H1 (cell line): ENCODE results near the gene LIMA1. TPM values are rescaled to one million over a fixed set of nuclear protein-coding genes. Genes with fewer than 3 reads are reported as not detected.

ENCODE experiments used
- CTCF ChIA-PET: fragments of 300-600 bp; sonication (Branson Sonifier 250); formaldehyde crosslinking; loops from one replicate; lab custom pipeline; 2021; ENCODE audit not compliant: partially characterized antibody; lab: Charles Lee
- POLR2A ChIA-PET: fragments of 300-600 bp; sonication (Branson Sonifier 250); formaldehyde crosslinking; loops from one replicate; lab custom pipeline; 2021; ENCODE audit warnings: inconsistent platforms; ENCODE audit not compliant: partially characterized antibody; lab: Charles Lee
- DNase-seq, 2 experiments: peaks; one replicate each; pipeline versions ENCODE4 v3.0.0 to v3.0.0-alpha.2; 2010 to 2022; ENCODE audit warnings: low spot score in 2 of 2, low read depth in 1 of 2, mixed read lengths in 1 of 2
- FAIRE-seq: peaks from 2 replicates; lab custom pipeline; 2011; peaks lifted over from hg19 to GRCh38; lab: Jason Lieb, UNC
- H2AFZ ChIP-seq: 2 replicates; pipeline ENCODE4 v1.8.1; 2012; ENCODE audit warnings: low read length, inconsistent platforms
- H2AK5ac ChIP-seq: 2 replicates; pipeline ENCODE4 v1.6.1; 2013; ENCODE audit warnings: low read depth, low read length
- H2BK120ac ChIP-seq: replicated peaks from 2 replicates; pipeline ENCODE3; 2013; ENCODE audit warnings: low read depth, low read length, inconsistent platforms
- H2BK12ac ChIP-seq: 2 replicates; pipeline ENCODE4 v1.6.1; 2013; ENCODE audit warnings: low read depth, low read length
- H2BK15ac ChIP-seq: 2 replicates; pipeline ENCODE4 v1.6.1; 2013; ENCODE audit warnings: low read length
- H2BK20ac ChIP-seq: 2 replicates; pipeline ENCODE4 v1.6.1; 2013; ENCODE audit warnings: low read length
- H2BK5ac ChIP-seq: 2 replicates; pipeline ENCODE4 v1.6.1; 2013; ENCODE audit warnings: low read depth, low read length
- H3K14ac ChIP-seq: 2 replicates; pipeline ENCODE4 v1.6.1; 2013; ENCODE audit warnings: inconsistent platforms; ENCODE audit not compliant: insufficient read length
- H3K18ac ChIP-seq: 2 replicates; pipeline ENCODE4 v1.6.1; 2013; ENCODE audit warnings: low read length; ENCODE audit errors: extremely low read depth
- H3K23ac ChIP-seq: 2 replicates; pipeline ENCODE4 v1.6.1; 2013; ENCODE audit warnings: inconsistent platforms; ENCODE audit not compliant: insufficient read length
- H3K23me2 ChIP-seq: 2 replicates; pipeline ENCODE4 v1.6.1; 2013; ENCODE audit warnings: low read depth, low read length
- H3K27ac ChIP-seq: 2 replicates; pipeline ENCODE4 v1.6.1; 2011; ENCODE audit warnings: low read depth, low read length, inconsistent platforms
- H3K27me3 ChIP-seq, 4 experiments: replicated peaks in 1 of 4; 1 replicate in 1 of 4; 2 replicates in 3 of 4; pipeline versions ENCODE4 v1.6.1 to v1.8.1; 2011 to 2013; ENCODE audit warnings: low read length in 3 of 4, mild to moderate bottlenecking in 3 of 4, inconsistent platforms in 2 of 4, mixed read lengths in 2 of 4, moderate library complexity in 1 of 4; ENCODE audit not compliant: control insufficient read depth in 3 of 4, insufficient read depth in 3 of 4; ENCODE audit errors: extremely low read depth in 1 of 4
- H3K36me3 ChIP-seq, 4 experiments: 2 replicates each; pipeline versions ENCODE4 v1.6.1 to v1.8.1; 2011 to 2013; ENCODE audit warnings: mild to moderate bottlenecking in 4 of 4, low read length in 3 of 4, moderate library complexity in 2 of 4, control low read depth in 1 of 4, inconsistent platforms in 1 of 4; ENCODE audit not compliant: insufficient read depth in 4 of 4, control insufficient read depth in 2 of 4
- H3K4ac ChIP-seq: replicated peaks from 2 replicates; pipeline ENCODE3; 2013; ENCODE audit warnings: low read length, low read depth, mixed read lengths, inconsistent platforms; ENCODE audit not compliant: insufficient read length
- H3K4me1 ChIP-seq, 4 experiments: replicated peaks in 1 of 4; 1 replicate in 1 of 4; 2 replicates in 3 of 4; pipeline versions ENCODE4 v1.6.1 to v1.8.1; 2011 to 2013; ENCODE audit warnings: low read length in 3 of 4, inconsistent platforms in 2 of 4, mixed read lengths in 1 of 4; ENCODE audit not compliant: insufficient read depth in 4 of 4, control insufficient read depth in 3 of 4
- H3K4me2 ChIP-seq, 2 experiments: 2 replicates each; pipeline versions ENCODE4 v1.6.1 to v1.8.1; 2011 to 2013; ENCODE audit warnings: low read depth in 2 of 2, low read length in 2 of 2, control low read depth in 1 of 2, inconsistent platforms in 1 of 2, mild to moderate bottlenecking in 1 of 2; ENCODE audit not compliant: insufficient read depth in 1 of 2
- H3K4me3 ChIP-seq, 4 experiments: fragments of 200-600, 300-600 bp in 1 of 4; sonication (generic), shearing (Covaris generic), sonication (Bioruptor Twin) in 1 of 4; 2 replicates each; pipeline versions ENCODE4 v1.5.1 to v1.8.1; 2011 to 2016; ENCODE audit warnings: low read length in 4 of 4, low read depth in 3 of 4, control low read depth in 2 of 4, inconsistent platforms in 2 of 4, mild to moderate bottlenecking in 2 of 4, mixed read lengths in 1 of 4, moderate library complexity in 1 of 4; ENCODE audit not compliant: insufficient read depth in 2 of 4; ENCODE audit errors: extremely low read depth in 1 of 4
- H3K56ac ChIP-seq: replicated peaks from 2 replicates; pipeline ENCODE3; 2013; ENCODE audit warnings: low read depth, mild to moderate bottlenecking, mixed read lengths, low read length, inconsistent platforms; ENCODE audit not compliant: insufficient read length
- H3K79me1 ChIP-seq: 2 replicates; pipeline ENCODE4 v1.6.1; 2013; ENCODE audit warnings: low read depth, low read length, control low read depth
- H3K79me2 ChIP-seq, 2 experiments: 2 replicates each; pipeline versions ENCODE4 v1.6.1 to v1.8.1; 2012 to 2013; ENCODE audit warnings: low read length in 2 of 2, mild to moderate bottlenecking in 2 of 2, inconsistent platforms in 1 of 2; ENCODE audit not compliant: insufficient read depth in 2 of 2, control insufficient read depth in 1 of 2
- H3K9ac ChIP-seq, 4 experiments: replicated peaks in 1 of 4; 1 replicate in 1 of 4; 2 replicates in 3 of 4; pipeline versions ENCODE4 v1.6.1 to v1.8.1; 2011 to 2013; ENCODE audit warnings: low read depth in 3 of 4, low read length in 3 of 4, control low read depth in 2 of 4, mild to moderate bottlenecking in 2 of 4, moderate library complexity in 2 of 4, inconsistent platforms in 1 of 4; ENCODE audit errors: extremely low read depth in 1 of 4
- H3K9me3 ChIP-seq, 2 experiments: 2 replicates each; pipeline versions ENCODE4 v1.6.1 to v1.8.1; 2012 to 2013; ENCODE audit warnings: mild to moderate bottlenecking in 2 of 2, moderate library complexity in 2 of 2, control low read depth in 1 of 2, inconsistent platforms in 1 of 2, low read depth in 1 of 2, low read length in 1 of 2, mixed read lengths in 1 of 2; ENCODE audit not compliant: insufficient read depth in 2 of 2
- H4K20me1 ChIP-seq, 2 experiments: replicated peaks in 1 of 2; 2 replicates each; pipeline versions ENCODE3 to v1.8.1; 2011 to 2013; ENCODE audit warnings: inconsistent platforms in 2 of 2, low read length in 2 of 2, mild to moderate bottlenecking in 1 of 2; ENCODE audit not compliant: insufficient read depth in 2 of 2, control insufficient read depth in 1 of 2
- H4K5ac ChIP-seq: 2 replicates; pipeline ENCODE4 v1.6.1; 2013; ENCODE audit warnings: low read length, low read depth, mixed read lengths, inconsistent platforms; ENCODE audit not compliant: insufficient read length
- H4K8ac ChIP-seq: 2 replicates; pipeline ENCODE4 v1.8.0; 2013; ENCODE audit warnings: mild to moderate bottlenecking, moderate library complexity, low read length, inconsistent platforms; ENCODE audit not compliant: insufficient read depth; ENCODE audit errors: extremely low read depth
- H4K91ac ChIP-seq: replicated peaks from 2 replicates; pipeline ENCODE3; 2013; ENCODE audit warnings: low read length, mixed read lengths, inconsistent platforms; ENCODE audit not compliant: insufficient read length
- BACH1 ChIP-seq: IDR thresholded peaks from 2 replicates; pipeline ENCODE4 v1.6.1; 2012; ENCODE audit warnings: low read length, improper control_type of control experiment
- BCL11A ChIP-seq, 2 experiments: IDR thresholded peaks; one replicate each; pipeline ENCODE4 v1.6.1; 2011; ENCODE audit warnings: low read depth in 2 of 2, low read length in 2 of 2, mild to moderate bottlenecking in 2 of 2
- CBX8 ChIP-seq: fragments of 300-800, 300-1000 bp; sonication (generic); IDR thresholded peaks from 2 replicates; pipeline ENCODE4 v1.7.1; 2016; ENCODE audit warnings: low read depth, low read length, borderline replicate concordance
- CTBP2 ChIP-seq: IDR thresholded peaks from 2 replicates; pipeline ENCODE4 v1.7.0; 2011; ENCODE audit warnings: borderline replicate concordance, mild to moderate bottlenecking, moderate library complexity, mixed read lengths, low read length; ENCODE audit not compliant: insufficient read depth, insufficient read length
- EP300 ChIP-seq, 2 experiments: IDR thresholded peaks; 1 replicate in 1 of 2; 2 replicates in 1 of 2; pipeline ENCODE4 v1.6.1; 2011 to 2012; ENCODE audit warnings: low read depth in 2 of 2, low read length in 2 of 2, mild to moderate bottlenecking in 2 of 2, borderline replicate concordance in 1 of 2, inconsistent platforms in 1 of 2, moderate library complexity in 1 of 2
- GABPA ChIP-seq: IDR thresholded peaks from 2 replicates; pipeline ENCODE4 v1.6.1; 2011; ENCODE audit warnings: mild to moderate bottlenecking, low read length, moderate library complexity, borderline replicate concordance; ENCODE audit not compliant: insufficient read depth
- KDM5A ChIP-seq: fragments of 200-600 bp; IDR thresholded peaks from 2 replicates; pipeline ENCODE4 v1.7.1; 2012; ENCODE audit warnings: mild to moderate bottlenecking, low read length, inconsistent platforms, mixed read lengths
- RBBP5 ChIP-seq: IDR thresholded peaks from 2 replicates; pipeline ENCODE4 v1.7.1; 2012; ENCODE audit warnings: low read depth, mild to moderate bottlenecking, inconsistent platforms, low read length, moderate library complexity, borderline replicate concordance
- SP1 ChIP-seq: IDR thresholded peaks from 2 replicates; pipeline ENCODE4 v1.6.1; 2011; ENCODE audit warnings: low read depth, low read length
- SP4 ChIP-seq: IDR thresholded peaks from 2 replicates; pipeline ENCODE4 v1.6.1; 2012; ENCODE audit warnings: low read length, inconsistent platforms
- TAF7 ChIP-seq: optimal IDR thresholded peaks from 2 replicates; pipeline ENCODE3; 2011; ENCODE audit warnings: low read depth, mild to moderate bottlenecking, inconsistent platforms, low read length, moderate library complexity, borderline replicate concordance
- TBP ChIP-seq: IDR thresholded peaks from 2 replicates; pipeline ENCODE4 v1.6.1; 2011; ENCODE audit warnings: low read depth, low read length, improper control_type of control experiment
- TCF12 ChIP-seq: IDR thresholded peaks from 2 replicates; pipeline ENCODE4 v1.6.1; 2011; ENCODE audit warnings: low read depth, mild to moderate bottlenecking, low read length
- YY1 ChIP-seq: IDR thresholded peaks from 2 replicates; pipeline ENCODE4 v1.6.1; 2011; ENCODE audit warnings: low read depth, mild to moderate bottlenecking, low read length
- WGBS, 2 experiments: shearing (Covaris generic) in 1 of 2; methylation state at CpG; one replicate each; pipeline versions ENCODE4 v1.1.6 to v1.1.7; 2013 to 2015; ENCODE audit warnings: low lambda C conversion rate in 2 of 2, mixed read lengths in 2 of 2, inconsistent platforms in 1 of 2, low coverage in 1 of 2, missing lambda C conversion rate in 1 of 2; ENCODE audit not compliant: insufficient replicate concordance in 2 of 2, insufficient coverage in 1 of 2, insufficient read length in 1 of 2; ENCODE audit errors: extremely low coverage in 1 of 2, missing lambda C conversion rate in 1 of 2; 5-methylcytosine and 5-hydroxymethylcytosine counted together
- polyA plus RNA-seq, 7 experiments: library from polyadenylated mRNA; depleted of rRNA in 3 of 7; stranded (reverse) in 5 of 7; unstranded in 2 of 7; fragments of >200 nt in 5 of 7; fragments of 200-250 nt in 2 of 7; gene quantifications; 1 replicate in 5 of 7; 2 replicates in 1 of 7; 4 replicates in 1 of 7; pipeline versions ENCODE4 v1.2.1 to v1.2.3, GENCODE V29; 2011 to 2013; ENCODE audit warnings: missing spikeins in 2 of 7, mixed read lengths in 2 of 7
- total RNA-seq: library from RNA; stranded (reverse); fragmentation: NEBNext Ultra II Directional; extraction: Animal tissue kit (Norgen Biotek cat#: 25700); gene quantifications from 2 replicates; pipeline ENCODE4 v1.2.1, GENCODE V29; 2021

The LIMA1 gene
- total and polyA plus RNA-seq, 2 of the 8 experiments (the other 6 are each of a cell fraction or from before 2014, with no cell fraction given): 12.7 to 47.6 TPM

DNA sequence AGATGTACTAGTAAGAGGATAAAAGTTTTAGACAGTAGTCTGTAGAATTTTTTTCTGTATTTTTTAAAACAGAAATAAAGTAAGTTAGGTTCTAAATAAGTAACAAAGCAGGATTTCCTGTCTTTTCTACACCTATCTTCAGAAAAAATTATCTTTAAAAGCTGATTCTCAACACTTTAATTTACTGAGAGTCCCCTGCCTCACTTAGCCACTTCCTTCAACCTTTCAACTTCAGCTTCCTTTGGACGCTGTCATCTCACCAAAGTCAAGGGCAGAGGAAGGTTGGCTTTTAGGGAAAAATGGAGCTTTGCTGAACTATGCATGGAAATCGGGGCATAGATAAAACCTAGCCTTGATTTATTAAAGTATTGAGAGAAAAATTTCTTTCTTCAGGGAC lies 71.3 kb downstream of the LIMA1 start:
- H3K23me2 ChIP-seq: no peaks in the 10 kb centered on the region
- no peak overlapping the region for H4K5ac ChIP-seq
- H4K20me1 ChIP-seq: no peaks in the 10 kb centered on the region
- no peak overlapping the region for H2BK15ac ChIP-seq
- H3K4me2 ChIP-seq: no peak overlapping the region
- no peak overlapping the region for H3K4ac ChIP-seq
- no peak overlapping the region for H2AK5ac ChIP-seq
- peaks cover 0 to 36% of the 10 kb centered on the region in 2 experiments; a peak in 2 of 4 replicates for H3K79me2 ChIP-seq
- H3K9ac ChIP-seq: no peak overlapping the region
- H3K36me3 ChIP-seq: no peaks in the 10 kb centered on the region
- no peaks in the 10 kb centered on the region for H3K9me3 ChIP-seq
- H3K4me3 ChIP-seq: no peak overlapping the region
- no peak overlapping the region for H4K91ac ChIP-seq
- no peak for TF ChIP-seq SP4
- TF ChIP-seq TCF12: no peak
- TF ChIP-seq EP300 (IDR thresholded peaks at IDR 0.05; ENCODE audit: borderline replicate concordance in 1 of 2, low read depth in 2 of 2, low read length in 2 of 2): no peak
- no peak for TF ChIP-seq BCL11A (IDR thresholded peaks at IDR 0.05; ENCODE audit: low read depth in 2 of 2, low read length in 2 of 2)
- TF ChIP-seq TBP: no peak
- no peak for TF ChIP-seq SP1
- no peak for TF ChIP-seq KDM5A
- TF ChIP-seq CBX8: no peak
- TF ChIP-seq BACH1: no peak
- no peak for TF ChIP-seq GABPA
- TF ChIP-seq RBBP5: no peak
- TF ChIP-seq CTBP2: no peak
- no peak for TF ChIP-seq TAF7
- TF ChIP-seq YY1: no peak
- no peak overlapping the region for H2BK20ac ChIP-seq
- CTCF ChIA-PET: interaction anchor here (0.7 to 2.7 kb wide), 4 partner anchors 10 to 58 kb away, joined by 3 to 8 read pairs (median 4); no protein-coding TSS in a partner anchor
- no peak overlapping the region for H3K14ac ChIP-seq
- no peak overlapping the region for H3K18ac ChIP-seq
- POLR2A ChIA-PET: interaction anchor here (2.0 to 2.3 kb wide), 2 partner anchors 9 to 71 kb away, joined by 4 to 10 read pairs; no protein-coding TSS in a partner anchor
- H4K8ac ChIP-seq: no peak overlapping the region
- H3K4me1 ChIP-seq: no peaks in the 10 kb centered on the region
- no peak overlapping the region for H2BK5ac ChIP-seq
- FAIRE-seq (no peak), DNase-seq (no peak)
- H3K56ac ChIP-seq: no peak overlapping the region
- H3K27me3 ChIP-seq: no peaks in the 10 kb centered on the region
- no peak overlapping the region for H2BK12ac ChIP-seq
- no peak overlapping the region for H3K23ac ChIP-seq
- no peak overlapping the region for H3K27ac ChIP-seq
- no peaks in the 10 kb centered on the region; the same call in 1 of the 2 replicates for H3K79me1 ChIP-seq
- 85% methylated on average over 2 of the region's 2 CpGs; no CpG with 5 or more reads in 1 of the 2 experiments for WGBS, 2 experiments
- no peak overlapping the region for H2BK120ac ChIP-seq
- no peak overlapping the region for H2AFZ ChIP-seq
